Measurements from ENCODE around the gene TWSG1. TPM values are rescaled to one million over a fixed set of nuclear protein-coding genes. Genes with fewer than 3 reads are reported as not detected.
"Not testable (repeated sequence)": the region's sequence is repeated elsewhere in the genome, so short reads cannot be mapped to it uniquely, and the experiment has no call there.

The TWSG1 gene
- polyA plus RNA-seq, 1 donor from 2014 or later, result 11.5 TPM

DNA sequence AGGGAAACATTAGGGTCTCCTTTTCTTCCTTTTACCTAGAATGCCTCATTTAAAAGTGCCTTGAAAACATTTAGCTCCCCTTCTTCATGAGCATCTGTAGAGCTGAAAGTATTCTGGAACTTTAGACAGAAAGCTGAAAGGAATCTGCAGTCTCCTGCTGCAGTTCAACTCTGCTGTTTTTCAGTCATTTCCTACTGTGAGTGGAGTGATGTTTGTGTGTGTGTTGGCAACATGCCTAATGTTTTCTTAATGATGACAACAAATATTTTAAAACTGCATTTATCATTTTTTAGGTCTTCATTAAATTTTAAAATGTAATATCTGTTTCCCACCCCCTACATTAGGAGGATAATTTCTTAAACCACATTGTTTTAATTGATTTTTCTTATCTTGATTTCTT lies 66.6 kb downstream of the TWSG1 start:
- Histone ChIP-seq H3K9me2 (ENCODE audit: insufficient read depth, low read length) (no peaks in the 10 kb centered on the region), H4K20me1 (ENCODE audit: insufficient read depth) (no peaks in the 10 kb centered on the region), H3K79me2 (replicated peaks; ENCODE audit: insufficient read depth, low read length) (no peaks in the 10 kb centered on the region), H3K27me3 (ENCODE audit: insufficient read depth, low read depth, low read length) (no peaks in the 10 kb centered on the region), H3K27ac (ENCODE audit: low read length) (no peak overlapping the region), H3K4me3 (ENCODE audit: low read length) (no peak overlapping the region), H3K9ac (ENCODE audit: low read length) (no peak overlapping the region), H3K4me2 (ENCODE audit: low read length) (no peak overlapping the region), H2AFZ (ENCODE audit: low read depth, low read length) (no peak overlapping the region), H3F3A (ENCODE audit: insufficient read depth, low read length, poor library complexity, severe bottlenecking) (no peaks in the 10 kb centered on the region), H3K9me3 (ENCODE audit: low read length) (no peaks in the 10 kb centered on the region), H3K36me3 (ENCODE audit: insufficient read depth, low read length) (no peaks in the 10 kb centered on the region)
- TF ChIP-seq POLR2AphosphoS5 (IDR thresholded peaks at IDR 0.05) (no peak), MXI1 (conservative IDR thresholded peaks at IDR 0.05; ENCODE audit: poor library complexity, severe bottlenecking) (no peak), SMC3 (conservative IDR thresholded peaks at IDR 0.05; ENCODE audit: poor library complexity) (no peak), RAD21 (conservative IDR thresholded peaks at IDR 0.05) (no peak), EZH2 (IDR thresholded peaks at IDR 0.05; ENCODE audit: borderline replicate concordance, insufficient read depth, low read length, poor library complexity, severe bottlenecking) (no peak), REST (IDR thresholded peaks at IDR 0.05; ENCODE audit: borderline replicate concordance) (no peak), TAF1 (IDR thresholded peaks at IDR 0.05; ENCODE audit: low read depth) (no peak), CTCF (IDR thresholded peaks at IDR 0.05; ENCODE audit: poor library complexity, severe bottlenecking) (no peak), EP300 (conservative IDR thresholded peaks at IDR 0.05; ENCODE audit: poor library complexity, severe bottlenecking) (no peak)

DNA sequence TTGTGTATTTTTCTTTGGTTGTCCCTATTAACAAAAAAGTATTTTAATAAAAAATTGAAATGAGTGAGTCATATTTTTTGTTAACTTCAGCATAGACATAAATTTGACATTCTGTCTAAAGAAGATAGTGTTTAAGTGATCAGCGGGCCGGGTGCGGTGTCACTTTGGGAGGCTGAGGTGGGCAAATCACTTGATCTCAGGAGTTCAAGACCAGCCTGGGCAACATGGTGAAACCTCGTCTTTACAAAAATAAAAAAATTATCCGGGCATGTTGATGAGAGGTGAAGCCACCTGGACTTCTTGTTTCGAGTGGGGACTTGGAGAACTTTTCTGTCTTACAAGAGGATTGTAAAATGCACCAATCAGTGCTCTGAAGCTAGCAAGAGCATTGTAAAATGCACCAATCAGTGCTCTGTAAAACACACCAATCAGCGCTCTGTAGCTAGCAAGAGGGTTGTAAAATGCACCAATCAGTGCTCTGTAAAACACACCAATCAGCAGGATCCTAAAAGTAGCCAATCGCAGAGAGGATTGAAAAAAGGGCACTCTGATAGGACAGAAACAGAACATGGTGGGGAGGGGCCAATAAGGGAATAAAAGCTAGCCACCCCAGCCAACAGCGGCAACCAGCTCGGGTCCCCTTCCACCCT lies 67.9 kb downstream of the TWSG1 start:
- H4K20me1 ChIP-seq (ENCODE audit: insufficient read depth); H3F3A ChIP-seq (ENCODE audit: insufficient read depth, low read length, poor library complexity, severe bottlenecking); H3K79me2 ChIP-seq (replicated peaks; ENCODE audit: insufficient read depth, low read length); H2AFZ ChIP-seq (ENCODE audit: low read depth, low read length); H3K9me3 ChIP-seq (ENCODE audit: low read length); H3K4me3 ChIP-seq (ENCODE audit: low read length); H3K9ac ChIP-seq (ENCODE audit: low read length); H3K27ac ChIP-seq (ENCODE audit: low read length); H3K9me2 ChIP-seq (ENCODE audit: insufficient read depth, low read length); H3K36me3 ChIP-seq (ENCODE audit: insufficient read depth, low read length); H3K27me3 ChIP-seq (ENCODE audit: insufficient read depth, low read depth, low read length); H3K4me2 ChIP-seq (ENCODE audit: low read length): not testable (repeated sequence)

Data from neural cell (in vitro differentiated cells).